Measurements from ENCODE around the gene DLG3. TPM values are rescaled to one million over a fixed set of nuclear protein-coding genes. Genes with fewer than 3 reads are reported as not detected.

Gene DLG3
- total and polyA plus RNA-seq, 10 of the 15 experiments (the other 5 are each of a cell fraction or from before 2014, with no cell fraction given) = 1.3 to 32.2 (median 3.9) TPM

DNA sequence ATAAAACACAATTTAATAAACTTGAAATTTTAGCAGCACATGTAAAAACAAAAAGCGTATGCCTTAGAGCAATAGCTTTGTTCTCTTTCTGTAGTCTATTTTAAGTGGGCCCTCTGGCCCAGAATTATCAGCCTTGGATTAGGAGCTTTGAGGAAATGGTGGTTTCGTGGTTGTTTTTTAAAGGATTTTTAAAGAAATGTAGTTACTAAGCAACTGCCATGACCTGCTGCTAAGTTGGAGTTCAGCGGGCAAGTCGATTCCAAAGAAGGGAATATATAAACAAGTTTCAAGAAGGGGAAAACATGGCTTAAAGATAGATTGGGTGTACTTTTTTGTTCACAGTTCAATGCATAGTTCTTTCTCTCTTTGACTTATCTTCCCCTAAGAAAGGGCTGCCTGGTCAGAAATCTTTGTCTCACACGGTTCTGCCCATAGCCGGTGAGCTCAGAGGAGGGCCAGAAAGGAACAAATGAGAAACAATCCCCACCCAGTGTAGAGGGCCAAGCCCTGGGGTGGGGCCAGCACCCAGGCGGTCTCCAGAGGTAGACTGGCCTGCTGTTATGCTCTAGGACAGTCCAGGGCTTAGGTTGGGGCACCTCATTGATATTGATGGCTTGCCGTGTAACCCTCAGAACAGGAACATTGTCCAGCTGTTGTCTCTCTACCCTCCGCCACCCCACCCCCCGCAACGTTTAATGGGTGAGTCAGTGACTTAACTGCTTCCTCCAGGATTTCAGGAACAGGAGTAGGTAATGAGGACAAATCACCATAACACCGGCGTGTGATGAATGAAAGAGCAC lies 32.5 kb downstream of the DLG3 start:
- BruUV-seq (replicated peaks) = no TSS peak
- Histone ChIP-seq H3K27ac (ENCODE audit: control insufficient read depth, insufficient read depth) (no peak overlapping the region), H3K36me3 (ENCODE audit: control insufficient read depth in 2 of 2, insufficient read depth in 2 of 2, low read length in 1 of 2) (no peaks in the 10 kb centered on the region), H3K9me3 (replicated peaks; ENCODE audit: control insufficient read depth, insufficient read depth, low read length) (no peaks in the 10 kb centered on the region), H4K20me1 (ENCODE audit: control insufficient read depth, insufficient read depth) (no peaks in the 10 kb centered on the region), H3K4me2 (ENCODE audit: control insufficient read depth, insufficient read depth) (no peak overlapping the region), H2AFZ (ENCODE audit: control insufficient read depth, low read depth, low read length) (no peak overlapping the region), H3K27me3 (replicated peaks in 1 of 2; ENCODE audit: control insufficient read depth in 2 of 2, insufficient read depth in 2 of 2, low read length in 1 of 2) (no peaks in the 10 kb centered on the region), H3K79me2 (ENCODE audit: control insufficient read depth, insufficient read depth, low read length) (no peaks in the 10 kb centered on the region), H3K4me3 (no peak overlapping the region), H3K4me1 (ENCODE audit: control insufficient read depth, insufficient read depth, low read length) (no peaks in the 10 kb centered on the region), H3K9ac (ENCODE audit: control insufficient read depth, insufficient read depth, low read length) (no peak overlapping the region)
- RAD21 ChIA-PET (ENCODE audit: unreplicated experiment) = no interaction called here
- TF ChIP-seq IRF4 (IDR thresholded peaks at IDR 0.05; ENCODE audit: low read depth, low read length) = no peak
- TF ChIP-seq NR2C1 (IDR thresholded peaks at IDR 0.05) = no peak
- TF ChIP-seq RUNX3 (IDR thresholded peaks at IDR 0.05; ENCODE audit: low read length) = no peak
- TF ChIP-seq TAF1 (IDR thresholded peaks at IDR 0.05; ENCODE audit: borderline replicate concordance, low read depth, low read length) = no peak
- no peak for TF ChIP-seq TCF3 (IDR thresholded peaks at IDR 0.05; ENCODE audit: borderline replicate concordance, insufficient read depth, low read depth, low read length)
- no peak for TF ChIP-seq MXI1 (IDR thresholded peaks at IDR 0.05; ENCODE audit: low read depth, low read length)
- no peak for TF ChIP-seq FOS (IDR thresholded peaks at IDR 0.05; ENCODE audit: borderline replicate concordance, extremely low read depth, insufficient read length)
- ATAC-seq (no peak), DNase-seq (ENCODE audit: low read depth, low spot score) (no peak), FAIRE-seq (no peak)
- in situ Hi-C loops (cut with MboI) (no loop called here), intact Hi-C loops (cut with micrococcal nuclease; ENCODE audit: unreplicated experiment) (no loop called here)
- POLR2A ChIA-PET = no interaction called here
- CTCF ChIA-PET = interaction anchor here (0.8 kb wide), 1 partner anchor 22 kb away, joined by 3 read pairs; no protein-coding TSS in a partner anchor
- SMC1A ChIA-PET (ENCODE audit: uncharacterized antibody, unreplicated experiment) = no interaction called here
- 57% methylated on average over 13 of the region's 13 CpGs for WGBS (ENCODE audit: insufficient coverage, insufficient replicate concordance, low lambda C conversion rate, missing lambda C conversion rate)

DNA sequence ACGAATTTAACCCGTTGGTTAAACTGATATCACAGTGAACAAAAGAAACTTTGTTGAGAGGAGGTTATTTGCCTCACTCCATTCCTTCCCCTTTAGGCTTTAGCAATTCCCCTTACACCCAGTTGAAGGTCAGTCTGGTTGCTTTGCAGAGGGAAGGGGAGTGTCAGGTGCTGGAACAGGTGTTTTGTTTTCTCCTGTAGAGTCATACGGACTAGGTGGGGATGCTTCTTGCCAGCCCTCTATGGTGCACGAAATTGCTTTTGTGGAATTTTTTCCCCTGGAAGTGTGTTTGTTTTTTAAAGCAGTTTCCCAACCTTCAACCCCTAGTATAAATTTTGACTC lies 33.1 kb downstream of the DLG3 start:
- ATAC-seq (no peak), DNase-seq (ENCODE audit: low read depth, low spot score) (no peak), FAIRE-seq (no peak)
- ChIA-PET SMC1A (ENCODE audit: uncharacterized antibody, unreplicated experiment) (no interaction called here), CTCF (interaction anchor here (1.1 to 1.3 kb wide), 2 partner anchors 10 to 77 kb away, joined by 3 to 4 read pairs; no protein-coding TSS in a partner anchor), POLR2A (no interaction called here), RAD21 (ENCODE audit: unreplicated experiment) (no interaction called here)
- Histone ChIP-seq H3K4me1 (ENCODE audit: control insufficient read depth, insufficient read depth, low read length) (no peaks in the 10 kb centered on the region), H3K4me3 (no peak overlapping the region), H3K27me3 (replicated peaks in 1 of 2; ENCODE audit: control insufficient read depth in 2 of 2, insufficient read depth in 2 of 2, low read length in 1 of 2) (no peaks in the 10 kb centered on the region), H3K36me3 (ENCODE audit: control insufficient read depth in 2 of 2, insufficient read depth in 2 of 2, low read length in 1 of 2) (no peaks in the 10 kb centered on the region), H4K20me1 (ENCODE audit: control insufficient read depth, insufficient read depth) (no peaks in the 10 kb centered on the region), H3K79me2 (ENCODE audit: control insufficient read depth, insufficient read depth, low read length) (no peaks in the 10 kb centered on the region), H2AFZ (ENCODE audit: control insufficient read depth, low read depth, low read length) (no peak overlapping the region), H3K9me3 (replicated peaks; ENCODE audit: control insufficient read depth, insufficient read depth, low read length) (no peaks in the 10 kb centered on the region), H3K9ac (ENCODE audit: control insufficient read depth, insufficient read depth, low read length) (no peak overlapping the region), H3K27ac (ENCODE audit: control insufficient read depth, insufficient read depth) (no peak overlapping the region), H3K4me2 (ENCODE audit: control insufficient read depth, insufficient read depth) (no peak overlapping the region)
- in situ Hi-C loops (cut with MboI) (no loop called here), intact Hi-C loops (cut with micrococcal nuclease; ENCODE audit: unreplicated experiment) (no loop called here)
- 57% methylated on average over 4 of the region's 4 CpGs for WGBS (ENCODE audit: insufficient coverage, insufficient replicate concordance, low lambda C conversion rate, missing lambda C conversion rate)
- BruUV-seq (replicated peaks) = no TSS peak
- no peak for TF ChIP-seq FOS (IDR thresholded peaks at IDR 0.05; ENCODE audit: borderline replicate concordance, extremely low read depth, insufficient read length)
- TF ChIP-seq HDAC6 (IDR thresholded peaks at IDR 0.05; ENCODE audit: unreplicated experiment) = no peak
- TF ChIP-seq ZSCAN29 (IDR thresholded peaks at IDR 0.05) = no peak
- no peak for TF ChIP-seq MEF2A (IDR thresholded peaks at IDR 0.05; ENCODE audit: insufficient read depth, low read depth, low read length)
- TF ChIP-seq, protein P1, sequence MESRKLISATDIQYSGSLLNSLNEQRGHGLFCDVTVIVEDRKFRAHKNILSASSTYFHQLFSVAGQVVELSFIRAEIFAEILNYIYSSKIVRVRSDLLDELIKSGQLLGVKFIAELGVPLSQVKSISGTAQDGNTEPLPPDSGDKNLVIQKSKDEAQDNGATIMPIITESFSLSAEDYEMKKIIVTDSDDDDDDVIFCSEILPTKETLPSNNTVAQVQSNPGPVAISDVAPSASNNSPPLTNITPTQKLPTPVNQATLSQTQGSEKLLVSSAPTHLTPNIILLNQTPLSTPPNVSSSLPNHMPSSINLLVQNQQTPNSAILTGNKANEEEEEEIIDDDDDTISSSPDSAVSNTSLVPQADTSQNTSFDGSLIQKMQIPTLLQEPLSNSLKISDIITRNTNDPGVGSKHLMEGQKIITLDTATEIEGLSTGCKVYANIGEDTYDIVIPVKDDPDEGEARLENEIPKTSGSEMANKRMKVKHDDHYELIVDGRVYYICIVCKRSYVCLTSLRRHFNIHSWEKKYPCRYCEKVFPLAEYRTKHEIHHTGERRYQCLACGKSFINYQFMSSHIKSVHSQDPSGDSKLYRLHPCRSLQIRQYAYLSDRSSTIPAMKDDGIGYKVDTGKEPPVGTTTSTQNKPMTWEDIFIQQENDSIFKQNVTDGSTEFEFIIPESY (IDR thresholded peaks at IDR 0.05) = no peak
- TF ChIP-seq, protein P2, sequence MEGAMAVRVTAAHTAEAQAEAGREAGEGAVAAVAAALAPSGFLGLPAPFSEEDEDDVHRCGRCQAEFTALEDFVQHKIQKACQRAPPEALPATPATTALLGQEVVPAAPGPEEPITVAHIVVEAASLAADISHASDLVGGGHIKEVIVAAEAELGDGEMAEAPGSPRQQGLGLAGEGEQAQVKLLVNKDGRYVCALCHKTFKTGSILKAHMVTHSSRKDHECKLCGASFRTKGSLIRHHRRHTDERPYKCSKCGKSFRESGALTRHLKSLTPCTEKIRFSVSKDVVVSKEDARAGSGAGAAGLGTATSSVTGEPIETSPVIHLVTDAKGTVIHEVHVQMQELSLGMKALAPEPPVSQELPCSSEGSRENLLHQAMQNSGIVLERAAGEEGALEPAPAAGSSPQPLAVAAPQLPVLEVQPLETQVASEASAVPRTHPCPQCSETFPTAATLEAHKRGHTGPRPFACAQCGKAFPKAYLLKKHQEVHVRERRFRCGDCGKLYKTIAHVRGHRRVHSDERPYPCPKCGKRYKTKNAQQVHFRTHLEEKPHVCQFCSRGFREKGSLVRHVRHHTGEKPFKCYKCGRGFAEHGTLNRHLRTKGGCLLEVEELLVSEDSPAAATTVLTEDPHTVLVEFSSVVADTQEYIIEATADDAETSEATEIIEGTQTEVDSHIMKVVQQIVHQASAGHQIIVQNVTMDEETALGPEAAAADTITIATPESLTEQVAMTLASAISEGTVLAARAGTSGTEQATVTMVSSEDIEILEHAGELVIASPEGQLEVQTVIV (IDR thresholded peaks at IDR 0.05; ENCODE audit: borderline replicate concordance, partially characterized antibody) = no peak
- TF ChIP-seq ZNF217 (IDR thresholded peaks at IDR 0.05) = no peak
- no peak for TF ChIP-seq BACH1 (IDR thresholded peaks at IDR 0.05; ENCODE audit: borderline replicate concordance)
